Stimulated activated naive CD8-positive, alpha-beta T cell treated with anti-CD3 and anti-CD28 coated beads, Interleukin-15, Interleukin-2, amounts not matched to agents 100 ng/mL and 50 ng/mL, for 24 hours (primary cell): ENCODE measurements around the gene WT1.
"Not testable (repeated sequence)": the region's sequence is repeated elsewhere in the genome, so short reads cannot be mapped to it uniquely, and the experiment has no call there.

Experiments
- H3K27ac Mint-ChIP-seq: one replicate; pipeline ENCODE4 v1.8.0; 2021; ENCODE audit warnings: mild to moderate bottlenecking, mixed read lengths
- H3K27me3 Mint-ChIP-seq: one replicate; pipeline ENCODE4 v1.8.0; 2021; ENCODE audit warnings: mixed read lengths
- H3K36me3 Mint-ChIP-seq: one replicate; pipeline ENCODE4 v1.8.0; 2021; ENCODE audit warnings: low read depth, mixed read lengths
- H3K4me1 Mint-ChIP-seq: one replicate; pipeline ENCODE4 v1.8.0; 2021; ENCODE audit warnings: low read depth, mixed read lengths
- H3K4me3 Mint-ChIP-seq: one replicate; pipeline ENCODE4 v1.8.0; 2021; ENCODE audit warnings: mild to moderate bottlenecking, mixed read lengths
- H3K9me3 Mint-ChIP-seq: one replicate; pipeline ENCODE4 v1.8.0; 2021; ENCODE audit warnings: mixed read lengths

Gene WT1

DNA sequence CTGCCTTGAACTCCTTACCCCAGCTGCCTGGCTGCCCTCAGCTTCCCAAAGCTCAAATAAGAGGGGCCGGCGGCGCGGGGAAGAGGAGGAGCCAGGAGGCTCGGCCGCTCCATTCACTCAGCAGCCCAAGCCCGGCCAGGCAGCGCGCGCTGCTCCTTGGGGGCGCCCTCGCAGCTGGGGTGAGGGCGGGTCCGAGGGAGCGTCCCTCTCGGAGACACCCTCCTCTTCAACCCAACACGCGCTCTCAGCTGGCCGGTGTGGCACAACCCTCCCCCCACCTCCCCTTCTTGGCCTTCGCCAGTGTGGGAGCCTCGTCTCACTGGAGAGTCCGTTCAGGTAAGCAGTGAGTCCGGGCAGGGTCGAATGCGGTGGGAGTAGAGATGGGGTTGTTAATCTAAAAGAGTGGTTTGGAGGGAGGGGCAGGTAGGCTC lies at the start of gene WT1:
WT1 (minus strand) TSS at position 29 of the 431 bp plus-strand sequence.
- Mint-ChIP-seq H3K27ac (no peak within 1 kb of the TSS), H3K4me3 (peak within 1 kb of the TSS; percentile 44), H3K36me3 (no peaks in the 10 kb centered on the region), H3K9me3 (no peaks in the 10 kb centered on the region), H3K27me3 (peaks cover 78% of the 10 kb centered on the region), H3K4me1 (peaks cover 31% of the 10 kb centered on the region)

DNA sequence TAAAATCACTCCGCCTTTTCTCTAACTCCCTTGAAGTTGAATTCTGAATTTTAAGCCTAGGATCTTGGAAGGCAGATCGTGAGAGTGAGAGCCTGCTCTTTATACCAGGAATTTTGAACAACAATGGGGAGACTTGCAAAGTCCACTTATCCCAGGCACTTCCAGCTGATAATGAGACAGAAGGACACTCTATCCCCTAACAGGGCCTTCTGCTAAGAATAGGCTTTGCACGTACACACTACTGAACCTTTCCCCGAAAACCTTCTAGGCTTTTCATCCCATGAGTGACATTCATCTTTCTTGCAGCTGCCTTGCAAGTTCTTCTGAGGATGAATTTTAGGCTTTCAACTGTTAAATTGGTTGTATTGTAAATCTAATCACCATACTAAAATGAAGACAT lies 44.0 kb upstream of the WT1 start:
- H3K9me3 Mint-ChIP-seq = no peaks in the 10 kb centered on the region
- no peak overlapping the region for H3K27ac Mint-ChIP-seq
- H3K4me1 Mint-ChIP-seq = no peaks in the 10 kb centered on the region
- peaks cover 5% of the 10 kb centered on the region for H3K27me3 Mint-ChIP-seq
- H3K4me3 Mint-ChIP-seq = no peak overlapping the region
- no peaks in the 10 kb centered on the region for H3K36me3 Mint-ChIP-seq

DNA sequence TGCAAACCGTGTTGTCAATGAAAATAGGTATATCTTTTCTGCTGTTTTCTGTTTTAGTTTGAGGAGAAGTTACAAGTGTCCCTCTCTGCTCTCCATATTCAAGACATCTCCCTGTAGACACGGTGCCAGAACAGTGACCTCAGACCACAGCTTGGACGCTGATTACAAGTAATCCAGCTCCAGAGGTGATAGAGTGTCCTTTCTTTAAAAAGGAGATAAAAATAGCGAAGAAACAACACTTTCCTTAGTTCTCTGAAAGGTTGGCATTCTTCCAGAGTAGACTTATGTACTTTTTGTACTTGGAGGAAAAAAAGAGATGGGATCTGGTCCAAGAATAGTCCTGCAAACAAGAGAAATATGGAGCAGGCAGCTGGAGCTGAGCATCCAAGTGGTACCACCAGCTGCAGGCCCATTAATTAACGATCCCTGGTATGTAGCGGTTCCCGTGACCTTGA lies 43.0 kb upstream of the WT1 start:
- Mint-ChIP-seq H3K4me3 (no peak overlapping the region), H3K9me3 (no peaks in the 10 kb centered on the region), H3K27ac (no peak overlapping the region), H3K36me3 (no peaks in the 10 kb centered on the region), H3K27me3 (peaks cover 5% of the 10 kb centered on the region), H3K4me1 (no peaks in the 10 kb centered on the region)

DNA sequence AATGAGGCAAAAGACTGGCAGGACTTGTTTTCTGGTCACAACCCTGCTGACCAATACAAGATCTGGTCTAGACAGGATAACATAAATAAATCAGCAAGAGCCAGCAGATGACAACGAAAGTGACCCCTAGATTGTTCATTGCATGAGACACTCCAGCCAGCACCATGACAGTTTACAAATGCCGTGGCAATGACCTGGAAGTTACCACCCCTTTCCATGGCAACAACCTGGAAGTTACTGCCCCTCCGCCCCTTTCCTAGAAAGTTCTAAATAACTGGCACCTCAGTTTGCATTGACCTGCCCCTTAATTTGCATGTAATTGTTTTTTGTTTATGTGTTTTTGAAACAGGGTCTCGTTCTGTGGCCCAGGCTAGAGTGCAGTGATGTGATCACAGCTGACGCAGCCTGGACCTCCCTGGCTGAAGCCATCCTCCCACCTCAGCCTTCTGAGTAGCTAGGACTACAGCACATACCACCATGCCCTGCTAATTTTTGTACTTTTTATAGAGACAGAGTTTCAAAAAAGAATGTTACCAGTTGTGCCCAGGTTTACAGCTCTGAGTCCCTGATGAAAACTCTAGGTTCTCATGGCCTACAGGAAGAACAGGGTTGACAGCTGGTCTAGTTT lies 38.1 kb upstream of the WT1 start:
- peaks cover 2% of the 10 kb centered on the region for H3K27me3 Mint-ChIP-seq
- H3K36me3 Mint-ChIP-seq = no peaks in the 10 kb centered on the region
- no peaks in the 10 kb centered on the region for H3K9me3 Mint-ChIP-seq
- no peak overlapping the region for H3K27ac Mint-ChIP-seq
- H3K4me3 Mint-ChIP-seq = no peak overlapping the region
- H3K4me1 Mint-ChIP-seq = no peaks in the 10 kb centered on the region

DNA sequence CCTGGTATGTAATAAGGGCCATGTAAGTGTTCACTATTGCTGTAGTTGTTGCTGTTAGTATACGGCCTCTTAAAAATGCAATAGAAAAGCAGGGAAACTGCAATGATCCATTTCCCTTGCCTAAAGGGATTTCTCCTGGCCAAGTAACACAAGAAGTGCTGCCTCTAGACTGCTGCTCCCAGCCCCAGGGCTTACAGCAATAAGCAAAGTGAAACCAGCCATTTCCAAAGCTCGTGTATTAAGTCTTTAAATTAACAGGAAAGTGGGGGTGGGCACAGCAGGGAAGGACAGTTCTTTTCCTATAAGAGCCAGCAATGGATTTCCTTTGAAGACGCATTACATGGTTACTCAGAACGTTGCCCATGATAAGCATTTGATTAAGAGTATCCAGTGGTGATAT lies 36.9 kb upstream of the WT1 start:
- peaks cover 3% of the 10 kb centered on the region for H3K27me3 Mint-ChIP-seq
- H3K4me1 Mint-ChIP-seq = no peaks in the 10 kb centered on the region
- no peak overlapping the region for H3K4me3 Mint-ChIP-seq
- no peak overlapping the region for H3K27ac Mint-ChIP-seq
- H3K9me3 Mint-ChIP-seq = no peaks in the 10 kb centered on the region
- no peaks in the 10 kb centered on the region for H3K36me3 Mint-ChIP-seq

DNA sequence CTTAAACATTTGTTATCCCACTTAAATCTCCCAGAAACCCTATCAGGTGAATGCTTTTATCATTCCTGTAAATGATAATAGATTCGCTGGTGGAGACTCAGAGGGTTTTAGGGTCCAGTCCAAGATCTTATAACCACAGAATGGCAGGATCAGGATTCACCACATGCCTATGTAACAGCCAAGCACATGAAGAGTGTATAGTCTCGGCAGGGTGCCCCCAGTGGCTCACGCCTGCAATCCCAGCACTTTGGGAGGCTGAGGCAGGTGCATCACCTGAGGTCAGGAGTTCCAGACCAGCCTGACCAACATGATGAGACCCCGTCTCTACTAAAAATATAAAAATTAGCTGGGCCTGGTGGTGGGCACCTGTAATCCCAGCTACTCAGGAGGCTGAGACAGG lies 36.2 kb upstream of the WT1 start:
- not testable (repeated sequence) for H3K27ac Mint-ChIP-seq, H3K4me3 Mint-ChIP-seq, H3K27me3 Mint-ChIP-seq, H3K4me1 Mint-ChIP-seq, H3K36me3 Mint-ChIP-seq, H3K9me3 Mint-ChIP-seq

DNA sequence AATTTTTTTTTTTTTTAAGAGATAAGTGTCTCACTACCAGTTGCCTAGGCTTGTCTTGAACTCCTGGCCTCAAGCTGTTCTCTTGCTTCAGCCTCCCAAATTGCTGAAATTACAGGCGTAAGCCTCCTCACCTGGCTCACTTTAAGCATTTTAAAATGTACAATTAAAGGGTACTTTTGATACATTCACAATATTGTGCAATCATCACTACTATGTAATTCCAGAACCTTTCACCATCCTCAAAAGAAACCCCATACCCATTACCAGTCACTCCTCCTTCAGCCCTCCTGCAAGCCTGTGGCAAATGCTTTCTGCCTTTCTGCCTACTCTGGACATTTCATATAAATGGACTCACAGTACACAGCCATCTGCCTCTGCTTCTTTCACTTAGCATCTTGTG lies 34.5 kb upstream of the WT1 start:
- peaks cover 3% of the 10 kb centered on the region for H3K27me3 Mint-ChIP-seq
- H3K4me3 Mint-ChIP-seq = no peak overlapping the region
- H3K36me3 Mint-ChIP-seq = no peaks in the 10 kb centered on the region
- H3K4me1 Mint-ChIP-seq = no peaks in the 10 kb centered on the region
- no peaks in the 10 kb centered on the region for H3K9me3 Mint-ChIP-seq
- no peak overlapping the region for H3K27ac Mint-ChIP-seq

DNA sequence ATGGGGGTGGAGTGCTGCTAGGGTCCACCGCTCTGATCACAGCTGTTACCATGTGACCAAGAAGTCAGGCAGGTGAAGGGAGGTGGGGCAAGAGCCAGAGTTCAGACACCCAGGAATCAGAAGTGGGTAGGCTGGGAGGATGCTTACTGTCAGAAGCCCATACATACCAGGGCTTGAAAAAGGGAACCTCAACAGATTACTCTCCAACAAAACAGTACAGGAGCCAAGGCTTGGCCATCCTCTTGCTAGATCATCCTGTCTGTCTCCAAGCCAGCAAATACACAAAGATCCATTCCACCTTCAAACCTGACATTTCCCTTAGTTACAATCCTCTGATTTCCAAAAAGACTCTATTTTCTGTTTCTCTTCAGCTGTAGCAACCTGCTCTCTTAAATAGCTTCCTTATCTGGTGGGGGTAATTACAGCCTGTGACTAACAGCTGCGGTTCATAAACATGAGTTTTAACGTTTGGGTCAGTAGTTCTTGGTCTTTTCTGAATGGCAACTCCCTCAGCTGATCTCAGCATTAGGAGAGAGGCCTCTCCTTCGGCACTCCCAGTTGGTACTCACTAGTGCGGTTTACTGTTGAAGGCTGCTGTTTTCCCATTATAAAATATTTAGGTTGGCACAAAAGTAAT lies 31.1 kb upstream of the WT1 start:
- H3K4me3 Mint-ChIP-seq = no peak overlapping the region
- no peaks in the 10 kb centered on the region for H3K4me1 Mint-ChIP-seq
- no peaks in the 10 kb centered on the region for H3K36me3 Mint-ChIP-seq

DNA sequence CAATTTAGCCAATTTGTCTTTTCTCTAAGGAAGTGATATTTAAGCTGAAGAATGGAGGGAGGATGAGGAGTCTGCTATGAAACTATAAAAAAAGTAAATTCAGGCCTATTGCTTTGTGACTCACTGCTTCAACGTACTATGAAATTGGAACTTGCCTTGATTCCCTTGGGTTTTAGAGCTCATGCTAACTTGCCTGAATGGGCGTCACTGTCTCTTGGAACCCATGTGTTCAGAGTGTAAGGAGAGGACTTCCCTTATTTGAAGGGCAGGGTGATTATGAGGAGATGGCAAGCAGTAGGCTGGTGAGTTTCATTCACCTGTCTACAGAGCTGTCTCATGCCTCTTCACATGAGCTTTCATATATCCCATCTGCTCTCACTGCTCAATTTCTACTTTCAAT lies 28.7 kb upstream of the WT1 start:
- H3K27ac Mint-ChIP-seq = no peak overlapping the region
- H3K36me3 Mint-ChIP-seq = no peaks in the 10 kb centered on the region
- peaks cover 3% of the 10 kb centered on the region for H3K27me3 Mint-ChIP-seq
- H3K4me1 Mint-ChIP-seq = no peaks in the 10 kb centered on the region
- no peaks in the 10 kb centered on the region for H3K9me3 Mint-ChIP-seq
- H3K4me3 Mint-ChIP-seq = no peak overlapping the region

More for the DNA sequence above, 31.1 kb upstream of the WT1 start:
- H3K27me3 Mint-ChIP-seq = peaks cover 3% of the 10 kb centered on the region
- no peak overlapping the region for H3K27ac Mint-ChIP-seq
- H3K9me3 Mint-ChIP-seq = no peaks in the 10 kb centered on the region

DNA sequence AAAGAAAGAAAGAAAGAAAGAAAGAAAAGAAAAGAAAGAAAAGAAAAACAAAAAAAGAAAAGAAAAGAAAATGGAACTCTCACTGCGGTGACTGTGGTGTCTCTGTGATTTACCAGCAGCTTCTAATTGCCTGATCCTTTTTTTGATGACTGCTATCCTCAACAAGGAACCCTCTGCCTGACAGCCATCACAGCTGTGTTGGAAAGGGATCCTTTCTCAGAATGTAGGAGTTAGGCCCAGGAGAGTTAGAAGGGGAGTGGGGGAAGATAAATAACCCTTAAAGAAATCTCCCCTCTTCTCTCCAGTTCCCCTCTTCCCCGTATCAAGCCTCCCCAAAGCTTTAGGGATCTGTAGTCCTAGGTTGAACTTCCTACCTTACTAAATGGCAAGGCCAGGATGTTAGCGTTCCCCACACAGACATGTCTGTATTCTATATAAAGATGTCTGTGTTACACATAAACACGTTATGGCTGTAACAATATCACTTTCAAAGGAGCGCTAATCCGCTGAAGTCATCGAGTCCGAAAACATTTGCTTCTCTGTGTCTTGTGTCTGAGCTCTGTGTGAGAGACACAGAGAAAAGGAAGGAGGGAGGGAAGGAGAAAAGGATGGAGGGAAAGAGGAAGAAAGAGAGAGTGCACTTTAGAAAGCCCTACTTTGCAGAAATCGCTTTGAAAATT lies 26.8 kb upstream of the WT1 start:
- Mint-ChIP-seq H3K4me3 (no peak overlapping the region), H3K36me3 (no peaks in the 10 kb centered on the region), H3K27ac (no peak overlapping the region), H3K4me1 (no peaks in the 10 kb centered on the region), H3K9me3 (no peaks in the 10 kb centered on the region), H3K27me3 (no peaks in the 10 kb centered on the region)

DNA sequence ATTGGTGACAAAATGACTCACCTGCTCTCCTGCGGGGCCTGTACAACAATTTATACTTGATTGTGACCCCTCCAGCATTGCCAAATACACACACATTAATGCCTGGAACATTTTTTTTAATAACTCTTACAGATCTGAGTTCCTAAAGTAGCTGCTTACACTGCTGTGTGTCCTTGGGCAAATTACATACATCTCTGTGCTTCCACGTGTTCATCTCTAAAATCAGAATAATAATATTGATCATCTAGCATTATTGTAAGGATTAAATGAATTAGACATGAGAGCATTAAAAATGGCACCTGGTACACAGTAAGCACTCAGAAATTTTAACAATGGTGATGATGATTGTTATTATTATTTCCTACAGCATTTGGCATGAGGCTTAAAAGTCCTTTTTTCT lies 21.5 kb upstream of the WT1 start:
- Mint-ChIP-seq H3K4me3 (no peak overlapping the region), H3K9me3 (no peaks in the 10 kb centered on the region), H3K4me1 (no peaks in the 10 kb centered on the region), H3K27ac (no peak overlapping the region), H3K27me3 (no peaks in the 10 kb centered on the region), H3K36me3 (no peaks in the 10 kb centered on the region)

DNA sequence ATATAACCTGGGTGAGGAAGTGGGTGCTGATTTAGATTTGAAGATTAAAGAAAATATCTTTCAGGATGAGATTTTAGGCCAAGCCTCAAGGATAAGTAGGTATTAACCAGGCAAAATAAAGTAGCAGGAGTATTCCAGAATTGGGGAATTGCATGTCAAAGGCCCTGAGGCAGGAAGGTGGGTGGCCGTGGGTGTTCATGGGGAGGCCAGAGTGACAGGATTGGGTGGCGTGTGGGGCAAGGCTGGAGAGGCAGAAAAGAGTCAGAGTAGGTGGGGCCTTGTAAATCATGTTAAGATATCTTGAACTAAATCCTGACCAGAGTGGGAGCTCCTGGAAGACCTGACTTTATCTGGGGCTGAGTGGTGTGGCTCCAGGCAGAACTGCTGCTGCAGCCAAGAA lies 19.7 kb upstream of the WT1 start:
- Mint-ChIP-seq H3K27ac (no peak overlapping the region), H3K4me1 (no peaks in the 10 kb centered on the region), H3K4me3 (no peak overlapping the region), H3K36me3 (no peaks in the 10 kb centered on the region), H3K9me3 (no peaks in the 10 kb centered on the region), H3K27me3 (no peaks in the 10 kb centered on the region)

DNA sequence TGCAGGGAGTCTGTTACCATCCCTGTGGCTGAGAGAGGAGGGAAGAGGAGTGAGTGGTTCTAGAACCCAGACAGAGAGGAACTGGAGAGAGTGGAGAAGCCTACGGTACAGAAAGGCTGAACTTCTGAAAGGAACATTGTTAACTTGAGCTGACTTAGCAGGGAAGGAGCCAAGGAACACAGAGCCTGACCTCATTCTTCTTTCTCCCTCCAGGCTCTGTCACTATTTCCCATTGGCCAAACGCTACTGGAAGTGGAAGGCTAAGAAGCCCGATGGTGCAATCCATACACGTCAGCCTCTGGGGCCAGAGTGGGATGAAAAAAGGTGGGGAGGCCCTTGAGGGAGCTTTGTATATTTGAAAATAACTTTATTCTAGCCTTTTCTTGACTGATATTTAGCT lies 16.5 kb upstream of the WT1 start:
- H3K4me3 Mint-ChIP-seq = no peak overlapping the region
- H3K36me3 Mint-ChIP-seq = no peaks in the 10 kb centered on the region
- H3K4me1 Mint-ChIP-seq = no peaks in the 10 kb centered on the region
- H3K9me3 Mint-ChIP-seq = no peaks in the 10 kb centered on the region
- H3K27me3 Mint-ChIP-seq = peaks cover 9% of the 10 kb centered on the region
- no peak overlapping the region for H3K27ac Mint-ChIP-seq

DNA sequence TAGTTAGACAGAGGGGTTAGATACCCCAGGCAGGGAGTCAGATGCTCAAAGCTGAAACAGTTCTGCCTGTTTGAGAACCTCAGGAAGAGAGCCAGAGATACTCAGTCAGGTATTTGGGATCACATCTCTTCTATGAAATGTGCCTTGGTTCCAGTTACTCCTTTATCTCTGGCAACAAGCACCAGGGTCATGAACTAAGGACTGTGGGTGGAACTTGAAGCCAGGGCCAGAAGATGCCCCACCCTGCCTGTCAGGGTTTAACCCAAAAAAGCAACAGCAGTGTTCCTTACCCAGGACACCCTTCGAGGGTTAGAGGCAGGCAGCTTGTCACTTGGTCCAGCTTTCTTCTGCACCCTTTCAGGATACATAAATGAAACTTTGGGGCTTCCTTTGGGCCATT lies 15.0 kb upstream of the WT1 start:
- Mint-ChIP-seq H3K36me3 (no peaks in the 10 kb centered on the region), H3K27ac (no peak overlapping the region), H3K4me1 (no peaks in the 10 kb centered on the region), H3K9me3 (no peaks in the 10 kb centered on the region), H3K4me3 (no peak overlapping the region), H3K27me3 (peaks cover 13% of the 10 kb centered on the region)

DNA sequence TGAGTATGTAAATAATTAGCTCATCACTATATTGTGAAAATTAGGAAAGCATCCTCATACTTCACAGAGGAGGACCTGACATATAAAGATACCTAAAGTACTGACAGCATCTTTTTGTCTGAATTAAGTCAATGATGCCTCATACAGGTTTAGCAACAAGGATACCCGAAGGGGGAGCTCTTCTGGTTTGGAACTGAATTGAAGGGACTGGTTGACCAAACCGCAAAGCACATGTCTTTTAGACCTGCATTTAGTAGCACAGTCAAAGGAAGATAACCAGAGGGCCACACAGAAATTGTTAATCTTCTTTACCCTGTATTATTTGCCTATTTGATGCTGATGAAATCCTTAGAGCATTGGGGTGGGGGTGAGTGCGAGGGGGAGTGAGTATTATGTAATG lies 12.9 kb upstream of the WT1 start:
- Mint-ChIP-seq H3K9me3 (no peaks in the 10 kb centered on the region), H3K4me3 (no peak overlapping the region), H3K27me3 (peaks cover 21% of the 10 kb centered on the region), H3K27ac (no peak overlapping the region), H3K4me1 (no peaks in the 10 kb centered on the region), H3K36me3 (no peaks in the 10 kb centered on the region)
